Activated CD8-positive, alpha-beta memory T cell treated with anti-CD3 and anti-CD28 coated beads, Interleukin-2, amount 50 U/mL, for 24 hours (primary cell): ENCODE results near the gene AJAP1.
"Not testable (repeated sequence)": the region's sequence is repeated elsewhere in the genome, so short reads cannot be mapped to it uniquely, and the experiment has no call there.

Experiments
- DNase-seq: peaks from one replicate; pipeline ENCODE4 v3.0.0-alpha.2; 2020; ENCODE audit errors: extremely low read depth

The AJAP1 gene

GRCh38 chr1:4657960-4658541, 3.6 kb downstream of the AJAP1 start:
- no peak for DNase-seq

- no peak for DNase-seq
These were observed 4.5 kb downstream of the AJAP1 start for GRCh38 chr1:4658643-4659628.

GRCh38 chr1:4660917-4661594, 6.6 kb downstream of the AJAP1 start:
- no peak for DNase-seq

- no peak for DNase-seq
These were observed 7.1 kb downstream of the AJAP1 start for GRCh38 chr1:4661595-4661917.

- DNase-seq: no peak
These were observed 7.8 kb downstream of the AJAP1 start for GRCh38 chr1:4662168-4662567.

- DNase-seq: no peak
These were observed 8.3 kb downstream of the AJAP1 start for GRCh38 chr1:4662723-4663122.

- no peak for DNase-seq
These were observed 9.7 kb downstream of the AJAP1 start for GRCh38 chr1:4664095-4664494.

- no peak for DNase-seq
These were observed 10.2 kb downstream of the AJAP1 start for GRCh38 chr1:4664606-4665005.

- DNase-seq: no peak
These were observed 11.0 kb downstream of the AJAP1 start for GRCh38 chr1:4665456-4665855.

- DNase-seq: not testable (repeated sequence)
These were observed 12.3 kb downstream of the AJAP1 start for GRCh38 chr1:4666683-4667082.

- no peak for DNase-seq
These were observed 14.6 kb downstream of the AJAP1 start for GRCh38 chr1:4668743-4669700.

- DNase-seq: no peak
These were observed 15.9 kb downstream of the AJAP1 start for GRCh38 chr1:4670265-4670664.

GRCh38 chr1:4671828-4672227, 17.4 kb downstream of the AJAP1 start:
- no peak for DNase-seq

GRCh38 chr1:4673494-4673893, 19.1 kb downstream of the AJAP1 start:
- no peak for DNase-seq

- no peak for DNase-seq
These were observed 19.7 kb downstream of the AJAP1 start for GRCh38 chr1:4674117-4674516.

GRCh38 chr1:4674676-4675075, 20.3 kb downstream of the AJAP1 start:
- no peak for DNase-seq

GRCh38 chr1:4675454-4676186, 21.2 kb downstream of the AJAP1 start:
- DNase-seq: no peak

- no peak for DNase-seq
These were observed 21.8 kb downstream of the AJAP1 start for GRCh38 chr1:4676253-4676652.

GRCh38 chr1:4677608-4678007, 23.2 kb downstream of the AJAP1 start:
- no peak for DNase-seq

- DNase-seq: no peak
These were observed 23.8 kb downstream of the AJAP1 start for GRCh38 chr1:4678066-4678717.
